TTC549 (cell line): ENCODE measurements around the gene SUSD4.
"Not testable (repeated sequence)": the region's sequence is repeated elsewhere in the genome, so short reads cannot be mapped to it uniquely, and the experiment has no call there.

ENCODE experiments used
- FAIRE-seq: peaks from 2 replicates; lab custom pipeline; 2012; peaks lifted over from hg19 to GRCh38; lab: Jason Lieb, UNC

The SUSD4 gene

DNA sequence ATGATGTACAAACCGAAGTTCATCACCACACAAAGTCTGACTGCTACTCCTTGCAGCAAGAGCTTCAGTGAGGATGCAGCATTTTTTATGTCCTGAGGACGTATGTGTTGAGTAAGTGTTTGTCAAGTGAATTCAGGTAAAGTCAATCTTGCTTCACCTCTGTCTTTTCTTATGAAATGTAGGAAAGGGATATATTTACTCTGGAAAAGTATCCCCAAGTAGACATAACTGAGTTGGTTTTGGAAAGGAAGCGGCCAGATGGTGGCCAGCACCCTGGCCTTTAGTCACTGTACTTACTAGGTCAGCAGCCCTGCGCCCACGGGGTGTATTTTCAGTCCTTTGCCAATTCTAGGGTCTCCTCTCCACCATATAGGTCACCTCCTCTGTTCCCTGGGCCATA lies 75.2 kb downstream of the SUSD4 start:
- FAIRE-seq: no peak

- no peak for FAIRE-seq
These were observed 78.5 kb downstream of the SUSD4 start for GRCh38 chr1:223285452-223285851.

DNA sequence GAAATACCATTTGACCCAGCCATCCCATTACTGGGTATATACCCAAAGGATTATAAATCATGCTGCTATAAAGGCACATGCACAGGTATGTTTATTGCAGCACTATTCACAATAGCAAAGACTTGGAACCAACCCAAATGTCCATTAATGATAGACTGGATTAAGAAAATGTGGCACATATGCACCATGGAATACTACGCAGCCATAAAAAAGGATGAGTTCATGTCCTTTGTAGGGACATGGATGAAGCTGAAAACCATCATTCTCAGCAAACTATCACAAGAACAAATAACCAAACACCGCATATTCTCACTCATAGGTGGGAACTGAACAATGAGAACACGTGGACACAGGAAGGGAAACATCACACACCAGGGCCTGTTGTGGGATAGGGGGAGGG lies 80.3 kb downstream of the SUSD4 start:
- FAIRE-seq: not testable (repeated sequence)

GRCh38 chr1:223278311-223278710 lies 85.7 kb downstream of the SUSD4 start:
- not testable (repeated sequence) for FAIRE-seq

- no peak for FAIRE-seq
These were observed 87.9 kb downstream of the SUSD4 start for GRCh38 chr1:223276029-223276428.

DNA sequence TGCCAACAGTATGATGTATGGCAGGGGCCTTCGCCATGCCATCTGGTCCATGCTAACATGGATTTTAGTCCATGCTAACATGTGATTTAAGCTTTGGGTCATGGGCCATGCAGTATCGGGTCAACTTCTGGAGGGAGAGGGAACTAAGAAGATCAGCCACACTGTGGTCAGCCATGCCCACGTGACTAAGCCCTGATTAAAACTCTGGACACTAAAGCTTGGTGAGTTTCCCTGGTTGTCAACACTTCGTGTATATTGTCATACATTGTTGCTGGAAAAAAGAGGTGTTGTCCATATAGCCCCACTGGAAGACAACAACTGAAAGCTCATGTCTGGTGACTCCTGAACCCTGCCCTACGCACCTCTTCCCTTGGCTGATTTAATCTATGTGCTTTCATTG lies 90.5 kb downstream of the SUSD4 start:
- no peak for FAIRE-seq

GRCh38 chr1:223271085-223271781 lies 92.7 kb downstream of the SUSD4 start:
- FAIRE-seq: no peak

DNA sequence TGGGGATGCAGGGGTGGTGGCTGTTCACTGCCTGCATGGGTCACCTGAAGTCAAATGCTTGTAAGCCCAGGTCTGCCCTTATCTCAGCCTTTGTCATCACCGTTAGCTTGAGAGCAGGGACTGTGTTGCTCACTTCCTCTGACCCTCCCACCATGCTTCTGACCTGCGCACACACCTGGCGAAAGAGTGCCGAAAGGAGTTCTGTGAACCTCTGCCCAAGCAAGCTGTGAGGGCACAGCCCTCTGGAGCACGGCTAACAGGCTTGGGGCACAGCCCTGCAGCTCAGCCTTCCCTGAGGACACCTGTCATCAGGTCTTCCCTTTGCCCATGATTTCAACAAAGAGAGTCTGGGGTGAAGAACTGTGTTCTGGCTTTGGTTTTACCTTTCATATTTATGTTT lies 93.8 kb downstream of the SUSD4 start:
- FAIRE-seq: no peak

DNA sequence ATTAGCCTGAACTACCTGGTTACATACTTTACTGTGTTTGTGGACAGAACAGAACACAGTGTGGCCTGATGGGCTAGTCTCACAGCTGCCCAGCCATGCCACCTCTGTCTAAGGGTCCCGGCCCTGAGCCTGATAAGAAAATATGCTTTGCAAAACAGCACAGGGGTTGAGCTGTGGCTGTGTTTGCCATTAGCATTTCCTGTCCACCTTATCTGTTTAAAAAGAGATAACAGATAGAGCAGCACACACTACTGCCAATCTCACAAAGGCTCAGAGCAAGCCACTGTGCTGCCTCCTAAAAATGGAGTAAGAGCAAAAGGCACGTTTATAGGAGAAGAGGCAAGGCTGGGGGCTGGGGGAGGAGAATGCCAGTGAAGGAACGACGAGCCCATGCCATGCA lies 95.0 kb downstream of the SUSD4 start:
- no peak for FAIRE-seq

DNA sequence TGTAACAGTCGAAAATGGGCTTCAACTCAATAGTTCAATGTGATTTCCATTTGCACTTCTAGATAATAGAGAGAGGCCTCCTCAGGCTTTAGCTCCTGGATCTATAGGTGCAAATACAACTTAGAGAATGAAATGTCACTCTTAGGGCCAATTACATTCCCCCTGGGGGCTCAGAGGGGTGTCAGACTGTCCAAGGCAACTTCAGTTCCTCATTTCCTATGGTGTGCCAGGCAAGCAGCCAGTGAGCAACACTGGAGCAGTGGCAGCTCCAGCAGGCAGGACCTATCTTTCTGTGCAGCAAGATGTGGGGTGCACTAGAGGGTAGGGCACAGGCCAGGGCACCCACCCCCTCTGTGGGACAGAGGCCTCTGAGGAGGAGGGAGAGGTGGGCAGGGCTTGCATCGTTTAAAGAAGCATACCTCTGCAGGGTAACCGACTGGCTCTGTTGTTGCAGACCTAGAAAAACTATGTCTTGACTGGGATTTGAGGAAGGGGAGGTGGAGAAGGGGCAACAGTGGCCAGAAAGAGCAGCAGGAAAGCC lies 97.3 kb downstream of the SUSD4 start:
- no peak for FAIRE-seq

DNA sequence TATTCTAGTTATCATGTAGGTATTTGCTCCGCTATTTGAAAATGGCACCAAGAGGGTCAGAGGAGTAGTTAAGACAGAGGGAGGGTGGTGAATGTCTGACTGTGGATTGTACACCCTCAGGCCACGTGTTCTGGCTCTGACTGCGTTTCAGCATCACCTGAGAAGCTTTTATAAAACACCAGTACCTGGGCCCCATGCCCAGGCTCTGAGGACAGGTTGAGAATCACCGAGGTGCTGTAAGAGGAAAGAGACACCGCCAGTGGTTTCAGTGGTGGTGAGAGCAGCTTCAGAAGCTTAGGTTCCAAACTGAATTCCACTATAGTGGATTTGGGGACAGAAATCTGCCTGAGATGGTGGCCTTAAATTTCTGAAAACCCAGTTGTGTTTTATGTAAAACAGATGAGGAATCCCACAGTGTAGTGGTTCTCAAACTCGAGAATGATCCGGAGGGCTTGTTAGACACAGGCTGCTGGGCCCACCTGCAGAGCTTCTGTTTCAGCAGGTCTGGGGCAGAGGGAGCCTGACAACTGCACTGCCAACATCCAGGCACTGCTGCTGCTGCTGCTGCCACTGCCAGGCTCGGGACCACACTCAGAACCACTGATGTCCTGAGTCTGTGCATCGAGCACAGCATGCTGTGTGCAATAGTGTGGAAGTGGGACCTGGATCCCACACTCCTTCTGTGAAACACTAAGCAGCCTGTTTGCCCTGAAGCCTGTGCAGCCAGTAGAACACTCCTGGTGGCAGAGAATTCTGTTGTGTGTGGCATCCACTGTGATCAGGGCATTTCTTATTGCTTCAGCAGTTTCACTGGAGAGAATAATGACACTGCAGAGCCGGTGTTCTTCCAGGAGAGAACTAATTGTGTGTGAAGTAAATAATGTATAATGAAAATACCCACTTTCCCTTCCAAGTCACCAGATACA lies 98.7 kb downstream of the SUSD4 start:
- FAIRE-seq: no peak

GRCh38 chr1:223264529-223264928 lies 99.4 kb downstream of the SUSD4 start:
- FAIRE-seq: no peak

DNA sequence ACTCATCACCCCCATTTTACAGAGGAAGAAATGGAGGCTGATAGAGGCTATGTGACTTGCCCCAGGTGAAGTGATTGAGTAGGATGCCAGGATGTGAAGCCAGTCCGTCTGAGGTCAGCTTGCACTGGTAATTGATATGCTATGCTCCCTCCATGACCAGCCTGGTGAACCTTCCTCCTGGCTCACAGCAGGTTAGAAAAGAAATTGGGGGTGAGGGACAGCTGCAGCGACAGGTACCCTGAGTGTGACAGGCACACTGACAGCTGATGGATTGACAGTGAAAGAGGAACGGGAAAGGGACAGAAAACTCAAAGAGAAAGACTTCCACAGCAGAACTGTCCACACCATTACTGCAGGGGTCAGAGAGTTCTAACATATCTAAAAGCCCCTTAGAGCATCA lies 102.1 kb downstream of the SUSD4 start:
- FAIRE-seq: no peak

DNA sequence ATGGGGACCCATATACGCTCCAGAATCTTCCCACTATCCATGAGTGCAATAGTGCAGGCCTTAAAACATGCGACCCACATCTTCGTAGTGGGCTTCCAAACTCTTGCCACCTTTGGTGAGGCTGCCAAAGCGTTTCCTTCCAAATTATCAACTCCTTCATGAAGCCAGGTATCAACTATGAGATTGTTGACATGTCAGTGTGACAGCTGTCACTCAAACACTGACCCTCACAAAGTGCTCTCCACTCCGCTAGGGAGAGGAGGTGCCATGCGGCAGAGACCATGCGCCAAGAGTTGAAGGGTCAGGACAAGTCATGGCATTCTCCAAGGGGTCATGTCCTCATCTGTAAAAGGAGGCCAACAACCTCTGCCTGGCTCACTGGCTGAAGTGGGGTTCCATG lies 103.3 kb downstream of the SUSD4 start:
- no peak for FAIRE-seq

DNA sequence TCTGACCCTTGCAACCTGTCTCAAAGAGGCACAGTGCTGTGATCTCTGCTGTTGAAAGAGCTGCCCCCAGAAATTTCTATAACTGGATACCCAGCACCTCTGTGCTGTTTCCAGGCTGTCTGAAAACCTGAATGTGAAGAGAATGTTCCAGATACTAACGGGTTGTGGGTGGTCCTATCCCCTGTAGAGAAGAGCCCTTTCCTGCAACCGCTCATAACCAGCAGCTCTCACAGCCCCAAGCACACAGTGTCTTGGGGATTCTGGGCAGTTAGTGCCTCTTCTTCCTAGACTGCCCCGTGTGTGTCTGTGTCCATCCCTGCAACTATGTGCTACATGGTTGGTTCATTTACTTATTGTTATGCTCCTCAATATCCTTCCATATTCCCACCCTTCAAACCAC lies 104.5 kb downstream of the SUSD4 start:
- no peak for FAIRE-seq

DNA sequence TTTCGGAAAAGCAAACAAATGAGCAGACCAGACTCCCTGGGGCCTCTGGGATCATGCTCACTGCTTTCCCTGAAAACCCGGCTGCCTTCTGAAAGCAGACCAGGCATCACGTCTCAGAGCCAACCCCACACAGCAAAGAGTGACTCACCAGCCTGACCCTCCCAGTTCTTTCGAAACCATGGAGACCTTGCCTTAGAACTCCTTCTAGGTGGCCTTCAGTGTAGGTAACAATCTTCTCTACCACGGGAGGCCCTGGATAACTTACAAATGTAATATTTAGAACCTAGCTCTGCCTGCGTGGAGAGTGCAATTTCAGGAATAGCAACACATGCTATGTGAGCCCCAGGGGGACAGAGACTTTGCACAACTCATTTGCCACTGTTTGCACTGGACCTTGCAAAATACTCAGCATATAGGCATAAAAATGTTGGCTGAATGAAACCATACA lies 105.2 kb downstream of the SUSD4 start:
- FAIRE-seq: no peak

DNA sequence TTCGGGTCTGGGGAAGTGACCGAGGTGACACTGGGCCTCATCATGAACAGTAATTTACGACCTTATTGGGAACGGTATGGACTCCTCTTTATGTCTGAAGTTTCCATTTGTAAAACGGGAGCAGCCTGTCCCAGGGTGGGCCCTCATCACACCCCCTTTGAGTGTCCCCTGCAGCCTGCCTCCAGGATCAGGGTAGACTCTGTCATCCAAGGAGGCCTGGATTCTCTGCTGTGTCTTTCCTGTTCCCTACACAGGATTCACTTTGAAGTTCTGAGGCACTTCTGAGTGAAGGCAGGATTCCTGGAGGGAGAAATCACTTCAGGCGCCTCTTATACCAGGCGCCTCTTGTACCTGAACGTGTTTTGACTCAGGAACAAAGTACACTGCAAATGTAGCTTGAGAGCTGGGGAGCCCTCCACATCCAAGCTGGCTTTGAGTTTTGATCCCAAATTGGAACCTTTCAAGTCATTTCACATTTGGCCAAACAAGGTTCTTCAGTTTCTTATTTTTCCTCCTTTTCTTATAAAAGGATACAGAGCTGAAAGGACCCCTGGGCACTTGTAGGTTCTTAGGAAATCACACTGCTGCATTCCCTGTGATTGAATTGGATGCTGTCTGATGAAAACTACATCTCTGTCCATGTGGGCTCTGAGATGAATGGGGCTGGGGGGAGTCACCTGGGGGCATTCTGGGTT lies 106.0 kb downstream of the SUSD4 start:
- no peak for FAIRE-seq

GRCh38 chr1:223256034-223256433 lies 107.9 kb downstream of the SUSD4 start:
- no peak for FAIRE-seq

- no peak for FAIRE-seq
These were observed 110.1 kb downstream of the SUSD4 start for GRCh38 chr1:223253916-223254315.

DNA sequence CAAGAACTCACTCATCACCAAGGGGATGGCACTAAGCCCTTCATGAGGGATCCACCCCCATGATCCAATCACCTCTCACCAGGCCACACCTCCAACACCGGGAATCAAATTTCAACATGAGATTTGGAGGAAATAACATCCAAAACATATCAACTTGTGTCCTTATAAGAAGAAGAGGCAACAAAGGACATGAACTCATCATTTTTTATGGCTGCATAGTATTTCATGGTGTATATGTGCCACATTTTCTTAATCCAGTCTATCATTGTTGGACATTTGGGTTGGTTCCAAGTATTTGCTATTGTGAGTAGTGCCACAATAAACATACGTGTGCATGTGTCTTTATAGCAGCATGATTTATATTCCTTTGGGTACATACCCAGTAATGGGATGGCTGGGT lies 112.6 kb downstream of the SUSD4 start:
- not testable (repeated sequence) for FAIRE-seq

DNA sequence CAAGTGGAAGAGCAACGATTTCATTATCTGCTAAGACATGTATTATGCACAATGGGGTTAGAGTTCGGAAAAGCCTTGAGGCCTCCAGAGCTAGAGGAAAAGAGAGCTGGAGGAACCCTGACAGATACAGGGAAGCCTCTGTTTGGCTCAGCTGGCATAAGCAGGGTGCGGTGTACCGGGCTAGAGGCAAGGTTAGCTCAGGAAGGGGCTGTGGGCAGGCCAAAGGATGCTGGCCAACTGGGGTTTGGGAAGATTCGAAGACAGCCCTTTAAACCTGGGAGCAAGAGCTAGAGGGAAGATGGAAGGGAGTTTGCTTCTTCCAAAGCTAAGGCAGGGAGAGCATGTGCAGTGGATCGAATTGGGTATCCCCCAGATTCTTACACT lies 113.4 kb downstream of the SUSD4 start:
- no peak for FAIRE-seq

DNA sequence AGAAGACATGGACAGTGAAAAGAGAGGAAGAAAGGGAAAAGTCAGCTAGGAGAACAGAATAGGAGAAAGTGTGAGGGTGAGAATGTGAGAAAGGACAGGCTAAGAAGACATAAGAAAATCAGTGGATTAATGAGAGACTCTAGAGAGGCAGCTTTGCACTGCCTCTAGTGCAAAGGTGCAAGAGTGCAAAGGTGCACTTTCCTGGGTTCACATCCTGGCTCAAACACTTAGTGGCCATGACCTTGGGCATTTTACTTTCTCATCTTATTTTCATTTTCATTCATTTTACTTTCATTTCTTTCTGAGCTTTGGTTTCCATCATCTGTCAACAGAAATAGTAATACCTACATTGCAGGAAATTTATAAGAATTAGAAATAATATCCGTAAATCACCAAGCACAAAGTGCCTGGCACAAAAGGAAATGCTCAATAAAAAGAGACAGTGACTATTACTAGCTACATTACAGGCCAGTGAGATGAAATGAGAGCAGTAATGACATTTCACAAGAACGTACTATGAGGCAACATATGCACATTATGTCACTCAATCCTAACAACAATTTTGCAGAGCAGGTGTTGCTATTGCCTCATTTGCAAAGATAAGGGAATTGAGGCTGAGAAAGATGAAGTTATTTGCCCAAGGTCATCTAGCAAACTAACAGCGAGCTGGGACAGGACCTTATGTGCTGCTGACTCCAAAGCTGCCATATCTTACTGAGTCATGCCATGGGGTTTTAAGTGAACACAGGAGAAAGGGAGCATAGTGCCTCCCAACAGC lies 113.9 kb downstream of the SUSD4 start:
- FAIRE-seq: no peak
